Activated naive CD8-positive, alpha-beta T cell treated with anti-CD3 and anti-CD28 coated beads for 36 hours (primary cell): ENCODE data around the gene CSPG5. TPM values are rescaled to one million over a fixed set of nuclear protein-coding genes. Genes with fewer than 3 reads are reported as not detected.

Source experiments
- DNase-seq: peaks from one replicate; pipeline ENCODE4 v3.0.0; 2021
- H3K27ac Mint-ChIP-seq: one replicate; pipeline ENCODE4 v1.8.0; 2022; ENCODE audit warnings: mild to moderate bottlenecking, moderate library complexity, mixed read lengths
- H3K27me3 Mint-ChIP-seq: one replicate; pipeline ENCODE4 v1.8.0; 2022; ENCODE audit warnings: mild to moderate bottlenecking, mixed read lengths
- H3K36me3 Mint-ChIP-seq: one replicate; pipeline ENCODE4 v1.8.0; 2021; ENCODE audit warnings: mild to moderate bottlenecking, mixed read lengths
- H3K4me1 Mint-ChIP-seq: one replicate; pipeline ENCODE4 v1.8.0; 2021; ENCODE audit warnings: mixed read lengths
- H3K4me3 Mint-ChIP-seq: one replicate; pipeline ENCODE4 v1.8.0; 2022; ENCODE audit warnings: mild to moderate bottlenecking, moderate library complexity, mixed read lengths
- H3K9me3 Mint-ChIP-seq: one replicate; pipeline ENCODE4 v1.8.0; 2022; ENCODE audit warnings: mixed read lengths
- total RNA-seq, 2 experiments: library from RNA; stranded (reverse); gene quantifications; one replicate each; pipeline ENCODE4 v1.2.3, GENCODE V29; 2021

The CSPG5 gene
- total RNA-seq, 2 experiments from 2014 or later: 0.54 to 0.56 TPM

- no peaks in the 10 kb centered on the region for H3K4me1 Mint-ChIP-seq
- no peak overlapping the region for H3K4me3 Mint-ChIP-seq
- H3K36me3 Mint-ChIP-seq: no peaks in the 10 kb centered on the region
- H3K9me3 Mint-ChIP-seq: no peaks in the 10 kb centered on the region
- H3K27me3 Mint-ChIP-seq: peaks cover 28% of the 10 kb centered on the region
- DNase-seq: no peak
- H3K27ac Mint-ChIP-seq: no peak overlapping the region
Observed at GRCh38 chr3:47573190-47574172, 5.2 kb downstream of the CSPG5 start.

DNA sequence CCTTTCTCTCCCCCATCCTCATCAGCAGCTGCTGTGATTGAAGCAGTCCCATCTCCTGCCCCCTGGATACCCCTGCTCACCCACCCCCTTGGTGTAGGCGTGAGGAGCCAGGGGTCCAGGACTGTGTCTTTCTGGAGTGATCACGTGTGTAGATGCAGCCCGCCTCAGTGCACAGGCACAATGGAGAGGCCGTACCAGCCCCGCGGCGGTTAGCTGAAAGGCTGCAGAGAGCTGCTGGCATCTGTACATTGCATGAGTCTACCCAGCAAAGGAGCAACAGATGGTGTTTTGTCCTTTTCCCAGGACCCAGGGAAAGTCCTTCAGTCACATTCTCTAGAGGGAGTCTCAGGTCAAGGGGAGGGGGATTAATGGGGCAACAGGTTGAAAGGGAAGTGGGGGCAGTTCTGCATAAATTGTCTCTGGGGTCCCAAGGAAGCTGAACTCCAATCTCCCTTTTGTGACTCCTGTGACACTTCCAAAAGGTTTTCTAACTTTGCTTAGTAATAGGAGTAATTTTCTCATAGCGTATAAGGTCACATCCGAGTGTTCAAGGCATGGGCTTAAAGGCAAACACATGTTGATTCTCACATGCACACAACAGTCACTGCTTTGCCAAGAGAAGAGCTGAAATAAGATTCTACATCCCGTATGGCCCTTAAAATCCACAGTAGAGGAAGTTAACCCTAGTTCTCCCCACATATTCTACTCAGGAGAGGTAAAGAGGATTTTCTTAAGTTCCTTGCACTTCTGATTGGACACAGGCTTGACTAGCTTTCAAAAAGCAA is 7.1 kb downstream of the CSPG5 start:
- Mint-ChIP-seq H3K4me3 (no peak overlapping the region), H3K36me3 (no peaks in the 10 kb centered on the region), H3K4me1 (no peaks in the 10 kb centered on the region), H3K9me3 (no peaks in the 10 kb centered on the region), H3K27me3 (peaks cover 20% of the 10 kb centered on the region), H3K27ac (no peak overlapping the region)
- DNase-seq: no peak

DNA sequence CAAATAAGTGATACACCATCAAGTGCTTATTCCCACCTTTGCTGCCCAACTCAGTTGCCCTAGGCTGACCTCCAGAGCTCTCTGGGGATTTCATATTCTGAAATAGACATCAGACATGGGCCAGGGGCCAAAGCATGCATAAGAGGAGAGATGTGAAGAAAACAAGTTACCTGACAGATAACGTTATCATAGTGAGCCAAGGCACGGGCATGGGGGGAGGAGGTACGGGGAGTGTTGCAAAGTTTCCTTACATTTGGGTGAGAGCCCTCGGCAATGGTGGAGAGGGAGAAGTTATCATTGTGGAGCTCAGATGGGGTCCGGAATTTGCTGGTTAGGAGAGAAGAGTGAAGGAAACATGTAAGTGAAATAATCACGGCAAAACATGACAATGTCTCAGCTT is 9.8 kb downstream of the CSPG5 start:
- Mint-ChIP-seq H3K9me3 (no peaks in the 10 kb centered on the region), H3K4me1 (no peaks in the 10 kb centered on the region), H3K36me3 (no peaks in the 10 kb centered on the region), H3K27ac (no peak overlapping the region), H3K27me3 (peaks cover 6% of the 10 kb centered on the region), H3K4me3 (no peak overlapping the region)
- DNase-seq: no peak

GRCh38 chr3:47567149-47567548 is 11.5 kb downstream of the CSPG5 start:
- DNase-seq: no peak
- Mint-ChIP-seq H3K4me1 (no peaks in the 10 kb centered on the region), H3K36me3 (no peaks in the 10 kb centered on the region), H3K27ac (no peak overlapping the region), H3K9me3 (no peaks in the 10 kb centered on the region), H3K4me3 (no peak overlapping the region), H3K27me3 (no peaks in the 10 kb centered on the region)

- H3K4me3 Mint-ChIP-seq: no peak overlapping the region
- H3K36me3 Mint-ChIP-seq: no peaks in the 10 kb centered on the region
- no peaks in the 10 kb centered on the region for H3K9me3 Mint-ChIP-seq
- no peaks in the 10 kb centered on the region for H3K4me1 Mint-ChIP-seq
- no peak overlapping the region for H3K27ac Mint-ChIP-seq
- no peak for DNase-seq
- no peaks in the 10 kb centered on the region for H3K27me3 Mint-ChIP-seq
Observed at GRCh38 chr3:47566667-47567066, 12.0 kb downstream of the CSPG5 start.

GRCh38 chr3:47565734-47566550 is 12.7 kb downstream of the CSPG5 start:
- H3K4me1 Mint-ChIP-seq: no peaks in the 10 kb centered on the region

GRCh38 chr3:47556351-47556750 is 22.3 kb downstream of the CSPG5 start:
- DNase-seq: no peak
- Mint-ChIP-seq H3K27ac (no peak overlapping the region), H3K4me3 (no peak overlapping the region), H3K27me3 (no peaks in the 10 kb centered on the region), H3K4me1 (no peaks in the 10 kb centered on the region), H3K9me3 (no peaks in the 10 kb centered on the region), H3K36me3 (no peaks in the 10 kb centered on the region)

More at GRCh38 chr3:47565734-47566550, 12.7 kb downstream of the CSPG5 start:
- Mint-ChIP-seq H3K9me3 (no peaks in the 10 kb centered on the region), H3K27me3 (no peaks in the 10 kb centered on the region), H3K4me3 (no peak overlapping the region), H3K27ac (no peak overlapping the region), H3K36me3 (no peaks in the 10 kb centered on the region)
- no peak for DNase-seq

GRCh38 chr3:47554335-47554734 is 24.3 kb downstream of the CSPG5 start:
- Mint-ChIP-seq H3K4me3 (no peak overlapping the region), H3K36me3 (no peaks in the 10 kb centered on the region), H3K27ac (no peak overlapping the region)

DNA sequence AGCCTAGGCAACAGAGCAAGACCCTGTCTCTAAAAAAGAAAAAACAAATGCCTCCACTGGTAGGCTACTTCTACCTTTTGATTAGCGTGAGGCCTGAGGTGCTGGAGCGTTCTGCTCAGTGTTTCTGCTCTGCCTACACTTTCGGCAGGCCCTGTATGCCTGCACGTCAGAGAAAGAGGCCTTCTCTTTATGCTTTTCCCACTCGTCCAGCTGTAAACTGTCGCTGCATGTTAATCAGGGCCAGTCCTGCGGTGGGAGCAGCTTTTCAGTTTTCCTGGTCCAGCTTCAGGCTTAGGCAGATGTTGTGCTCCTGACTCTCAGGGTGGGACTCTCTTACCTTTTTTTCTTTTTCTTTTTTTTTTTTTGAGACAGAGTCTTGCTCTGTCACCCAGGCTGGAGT is 25.3 kb downstream of the CSPG5 start:
- no peak for DNase-seq
- H3K27ac Mint-ChIP-seq: no peak overlapping the region
- H3K4me1 Mint-ChIP-seq: no peaks in the 10 kb centered on the region
- no peaks in the 10 kb centered on the region for H3K36me3 Mint-ChIP-seq
- H3K4me3 Mint-ChIP-seq: no peak overlapping the region
- H3K27me3 Mint-ChIP-seq: peaks cover 14% of the 10 kb centered on the region
- H3K9me3 Mint-ChIP-seq: no peaks in the 10 kb centered on the region

More at GRCh38 chr3:47554335-47554734, 24.3 kb downstream of the CSPG5 start:
- DNase-seq: no peak
- H3K9me3 Mint-ChIP-seq: no peaks in the 10 kb centered on the region
- peaks cover 11% of the 10 kb centered on the region for H3K27me3 Mint-ChIP-seq
- no peaks in the 10 kb centered on the region for H3K4me1 Mint-ChIP-seq

DNA sequence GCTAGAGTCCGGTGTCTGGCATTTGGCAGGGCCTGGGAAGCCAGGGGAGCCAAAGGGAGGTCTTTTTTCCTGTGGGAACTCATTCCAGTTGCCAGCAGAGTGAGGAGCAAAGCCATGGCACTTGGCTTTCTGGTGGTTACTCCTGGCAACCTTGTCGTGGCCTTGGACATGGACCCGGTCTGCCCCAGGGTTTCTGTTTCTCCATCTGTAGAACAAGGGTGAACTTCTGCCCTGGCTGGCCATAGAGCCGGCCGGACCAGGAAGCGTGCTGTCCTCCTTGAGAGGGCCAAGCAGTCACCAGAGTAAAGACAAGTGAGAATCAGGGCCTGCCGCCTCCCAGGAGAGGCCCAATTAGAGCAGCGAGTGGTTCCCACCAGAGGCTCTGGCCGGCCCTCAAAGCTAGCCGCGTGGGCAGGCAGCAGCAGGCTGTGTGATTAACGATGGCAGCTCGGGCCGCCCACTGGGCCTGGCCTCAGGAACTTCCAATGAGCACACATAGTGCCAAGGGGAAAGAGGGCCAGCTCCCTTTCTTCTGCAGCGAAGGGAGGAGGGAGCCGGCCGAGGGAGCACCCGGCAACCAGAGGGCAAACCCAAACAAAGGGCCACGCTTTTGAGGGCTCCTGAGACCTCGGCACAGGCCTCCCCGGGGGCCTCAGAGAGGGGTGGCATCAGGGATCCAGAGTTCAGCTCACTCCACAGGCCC is 36.0 kb downstream of the CSPG5 start:
- no peak overlapping the region for H3K27ac Mint-ChIP-seq
- H3K4me1 Mint-ChIP-seq: peaks cover 2% of the 10 kb centered on the region
- no peaks in the 10 kb centered on the region for H3K9me3 Mint-ChIP-seq
- H3K4me3 Mint-ChIP-seq: no peak overlapping the region
- peaks cover 6% of the 10 kb centered on the region for H3K27me3 Mint-ChIP-seq
- DNase-seq: no peak
- H3K36me3 Mint-ChIP-seq: no peaks in the 10 kb centered on the region

- peaks cover 2% of the 10 kb centered on the region for H3K4me1 Mint-ChIP-seq
- H3K27ac Mint-ChIP-seq: no peak overlapping the region
- no peak for DNase-seq
- no peaks in the 10 kb centered on the region for H3K9me3 Mint-ChIP-seq
- no peaks in the 10 kb centered on the region for H3K36me3 Mint-ChIP-seq
- H3K27me3 Mint-ChIP-seq: peaks cover 6% of the 10 kb centered on the region
- H3K4me3 Mint-ChIP-seq: no peak overlapping the region
Observed at GRCh38 chr3:47541583-47542108, 37.0 kb downstream of the CSPG5 start.

- no peak for DNase-seq
- Mint-ChIP-seq H3K27me3 (peaks cover 6% of the 10 kb centered on the region), H3K27ac (no peak overlapping the region), H3K36me3 (no peaks in the 10 kb centered on the region), H3K9me3 (no peaks in the 10 kb centered on the region), H3K4me3 (no peak overlapping the region), H3K4me1 (peaks cover 2% of the 10 kb centered on the region)
Observed at GRCh38 chr3:47540281-47540680, 38.4 kb downstream of the CSPG5 start.

- Mint-ChIP-seq H3K36me3 (no peaks in the 10 kb centered on the region), H3K4me1 (peaks cover 2% of the 10 kb centered on the region), H3K27ac (no peak overlapping the region), H3K4me3 (no peak overlapping the region), H3K9me3 (no peaks in the 10 kb centered on the region), H3K27me3 (peaks cover 6% of the 10 kb centered on the region)
- DNase-seq: no peak
Observed at GRCh38 chr3:47536967-47537366, 41.7 kb downstream of the CSPG5 start.

DNA sequence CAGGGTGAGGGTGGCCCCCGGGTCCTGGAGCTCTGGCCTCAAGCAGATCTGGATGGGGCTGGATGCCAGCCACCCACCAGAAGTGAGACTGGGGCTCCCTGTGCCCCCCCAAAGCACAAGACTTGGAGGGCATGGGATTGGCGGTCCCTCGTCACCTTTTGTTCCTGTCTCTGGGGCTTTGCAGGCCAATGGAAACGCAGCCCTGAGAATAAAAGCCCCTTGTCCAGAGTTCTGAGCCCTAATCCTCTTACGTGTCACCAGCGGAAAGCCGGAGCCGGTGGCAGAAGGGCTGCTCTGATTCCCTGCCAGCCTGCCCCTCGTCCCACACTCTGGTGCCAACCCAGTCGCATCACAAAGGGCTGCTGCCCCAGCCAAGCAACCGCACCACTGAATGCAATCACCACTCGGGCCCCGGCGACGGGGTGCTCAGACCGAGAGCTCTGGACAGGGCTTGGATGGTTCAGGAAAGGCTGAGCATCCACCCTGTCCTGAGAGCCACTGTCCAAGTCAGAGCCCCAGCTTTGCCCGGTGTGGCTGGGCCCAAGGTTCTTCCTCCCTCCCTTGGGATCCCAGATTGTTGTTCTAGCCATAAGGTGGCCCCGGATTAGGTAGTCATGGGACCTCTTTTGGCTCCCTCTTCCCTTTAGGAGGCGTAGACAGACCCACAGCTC is 42.3 kb downstream of the CSPG5 start:
- Mint-ChIP-seq H3K4me1 (no peaks in the 10 kb centered on the region), H3K4me3 (no peak overlapping the region), H3K27me3 (peaks cover 6% of the 10 kb centered on the region), H3K36me3 (no peaks in the 10 kb centered on the region), H3K27ac (no peak overlapping the region), H3K9me3 (no peaks in the 10 kb centered on the region)
- DNase-seq: no peak
